Parathyroid adenoma (tissue), 2 donors: Measurements from ENCODE around the gene SERPINA1.

Experiments used
- H2AFZ ChIP-seq: fragments of 300-600 bp; sonication (generic); one replicate; pipeline ENCODE4 v1.7.0; 2017; ENCODE audit warnings: antibody characterized with exemption, mild to moderate bottlenecking
- H3K27ac ChIP-seq: fragments of 300-600 bp; sonication (generic); one replicate; pipeline ENCODE4 v1.7.0; 2017
- H3K27me3 ChIP-seq: fragments of 300-600 bp; sonication (generic); one replicate; pipeline ENCODE4 v1.7.0; 2017; ENCODE audit warnings: low read length; ENCODE audit not compliant: control insufficient read depth, insufficient read depth
- H3K36me3 ChIP-seq: fragments of 300-600 bp; sonication (generic); one replicate; pipeline ENCODE4 v1.7.0; 2017; ENCODE audit warnings: low read length; ENCODE audit not compliant: control insufficient read depth, insufficient read depth
- H3K4me1 ChIP-seq: fragments of 300-600 bp; sonication (generic); one replicate; pipeline ENCODE4 v1.7.0; 2017; ENCODE audit warnings: control low read depth
- H3K4me2 ChIP-seq: fragments of 300-600 bp; sonication (generic); one replicate; pipeline ENCODE4 v1.7.0; 2017; ENCODE audit warnings: low read length
- H3K4me3 ChIP-seq: fragments of 300-600 bp; sonication (generic); one replicate; pipeline ENCODE4 v1.7.0; 2017; ENCODE audit warnings: low read depth, low read length
- H3K79me2 ChIP-seq: fragments of 300-600 bp; sonication (generic); one replicate; pipeline ENCODE4 v1.7.0; 2017; ENCODE audit warnings: control low read depth
- H3K9ac ChIP-seq: fragments of 300-600 bp; sonication (generic); one replicate; pipeline ENCODE4 v1.7.0; 2017; ENCODE audit warnings: mild to moderate bottlenecking
- H3K9me3 ChIP-seq: fragments of 300-600 bp; sonication (generic); one replicate; pipeline ENCODE4 v1.7.0; 2017; ENCODE audit warnings: low read length; ENCODE audit not compliant: control insufficient read depth
- CTCF ChIP-seq: fragments of 300-600 bp; sonication (generic); IDR thresholded peaks from one replicate; pipeline ENCODE4 v1.7.0; 2017; ENCODE audit warnings: antibody characterized with exemption, mild to moderate bottlenecking
- donor health status: primary hyperparathyroidism.

SERPINA1 gene

GRCh38 chr14:94376108-94376975 lies 12.1 kb downstream of the SERPINA1 start:
- no peak for TF ChIP-seq CTCF
- no peaks in the 10 kb centered on the region for H3K9me3 ChIP-seq
- no peak overlapping the region for H3K9ac ChIP-seq
- no peaks in the 10 kb centered on the region for H3K79me2 ChIP-seq
- no peaks in the 10 kb centered on the region for H3K4me1 ChIP-seq
- H3K36me3 ChIP-seq = no peaks in the 10 kb centered on the region
- no peak overlapping the region for H3K4me2 ChIP-seq
- no peaks in the 10 kb centered on the region for H3K27me3 ChIP-seq
- H3K4me3 ChIP-seq = no peak overlapping the region
- H3K27ac ChIP-seq = no peak overlapping the region
- no peak overlapping the region for H2AFZ ChIP-seq

- TF ChIP-seq CTCF = no peak
- Histone ChIP-seq H2AFZ (no peak overlapping the region), H3K79me2 (no peaks in the 10 kb centered on the region), H3K27ac (no peak overlapping the region), H3K9ac (no peak overlapping the region), H3K9me3 (no peaks in the 10 kb centered on the region), H3K4me3 (no peak overlapping the region), H3K4me2 (no peak overlapping the region), H3K4me1 (no peaks in the 10 kb centered on the region), H3K36me3 (no peaks in the 10 kb centered on the region), H3K27me3 (no peaks in the 10 kb centered on the region)
Measured at GRCh38 chr14:94375552-94376107, 12.8 kb downstream of the SERPINA1 start.

- Histone ChIP-seq H3K4me3 (no peak overlapping the region), H3K4me2 (no peak overlapping the region), H3K79me2 (no peaks in the 10 kb centered on the region), H3K27me3 (no peaks in the 10 kb centered on the region), H3K27ac (no peak overlapping the region), H3K9ac (no peak overlapping the region), H2AFZ (no peak overlapping the region), H3K36me3 (no peaks in the 10 kb centered on the region), H3K9me3 (no peaks in the 10 kb centered on the region), H3K4me1 (no peaks in the 10 kb centered on the region)
- no peak for TF ChIP-seq CTCF
Measured at GRCh38 chr14:94374749-94375260, 13.6 kb downstream of the SERPINA1 start.

GRCh38 chr14:94374116-94374515 lies 14.3 kb downstream of the SERPINA1 start:
- H3K27ac ChIP-seq = no peak overlapping the region
- no peaks in the 10 kb centered on the region for H3K4me1 ChIP-seq
- no peak overlapping the region for H3K9ac ChIP-seq
- no peak overlapping the region for H3K4me3 ChIP-seq
- no peaks in the 10 kb centered on the region for H3K36me3 ChIP-seq
- no peak overlapping the region for H2AFZ ChIP-seq
- no peaks in the 10 kb centered on the region for H3K9me3 ChIP-seq
- no peaks in the 10 kb centered on the region for H3K27me3 ChIP-seq
- H3K79me2 ChIP-seq = no peaks in the 10 kb centered on the region
- no peak overlapping the region for H3K4me2 ChIP-seq
- TF ChIP-seq CTCF = no peak
